SK-N-SH treated with all-trans-retinoic acid at 6 μM for 48 hours (cell line): Measurements from ENCODE around the gene SMYD3.

ENCODE experiments used
- BACH2 ChIP-seq: fragments of 250-450 bp; sonication (Bioruptor Pico); IDR thresholded peaks from 2 replicates; pipeline ENCODE4 v1.9.0; 2021; ENCODE audit warnings: mild to moderate bottlenecking, borderline replicate concordance
- CREB5 ChIP-seq: fragments of 250-450 bp; sonication (Bioruptor Pico); IDR thresholded peaks from 2 replicates; pipeline ENCODE4 v1.5.1; 2020; ENCODE audit warnings: low read depth, mild to moderate bottlenecking, moderate library complexity
- PATZ1 ChIP-seq: fragments of 250-450 bp; sonication (Bioruptor Pico); IDR thresholded peaks from 2 replicates; pipeline ENCODE4 v1.8.0; 2020; ENCODE audit warnings: mild to moderate bottlenecking, moderate library complexity, borderline replicate concordance
- SNAI2 ChIP-seq: fragments of 250-450 bp; sonication (Bioruptor Pico); IDR thresholded peaks from 2 replicates; pipeline ENCODE4 v1.5.0; 2020; ENCODE audit warnings: mild to moderate bottlenecking, moderate library complexity
- TSHZ2 ChIP-seq: fragments of 250-450 bp; sonication (Bioruptor Pico); IDR thresholded peaks from 2 replicates; pipeline ENCODE4 v1.5.0; 2020; ENCODE audit warnings: mild to moderate bottlenecking, moderate library complexity
- ZFP3 ChIP-seq: fragments of 250-450 bp; sonication (Bioruptor Pico); IDR thresholded peaks from 2 replicates; pipeline ENCODE4 v1.5.0; 2020; ENCODE audit warnings: mild to moderate bottlenecking, moderate library complexity
- ZNF8 ChIP-seq: fragments of 450-650 bp; formaldehyde crosslinking; IDR thresholded peaks from 2 replicates; pipeline ENCODE4 v1.5.0; 2020; ENCODE audit warnings: mild to moderate bottlenecking, moderate library complexity
- TF ChIP-seq, protein P1 (sequence below): fragments of 250-450 bp; sonication (Bioruptor Pico); IDR thresholded peaks from 2 replicates; pipeline ENCODE4 v1.5.1; 2021; ENCODE audit warnings: mild to moderate bottlenecking, moderate library complexity

GRCh38 chr1:246208105-246208504, 299.0 kb downstream of the SMYD3 start:
- TF ChIP-seq BACH2 (CRISPR knock-in tag) (no peak), CREB5 (no peak), ZFP3 (CRISPR knock-in tag) (no peak), PATZ1 (CRISPR knock-in tag) (no peak), TSHZ2 (CRISPR knock-in tag) (no peak), ZNF8 (no peak), SNAI2 (CRISPR knock-in tag) (no peak)
- TF ChIP-seq, protein P1, sequence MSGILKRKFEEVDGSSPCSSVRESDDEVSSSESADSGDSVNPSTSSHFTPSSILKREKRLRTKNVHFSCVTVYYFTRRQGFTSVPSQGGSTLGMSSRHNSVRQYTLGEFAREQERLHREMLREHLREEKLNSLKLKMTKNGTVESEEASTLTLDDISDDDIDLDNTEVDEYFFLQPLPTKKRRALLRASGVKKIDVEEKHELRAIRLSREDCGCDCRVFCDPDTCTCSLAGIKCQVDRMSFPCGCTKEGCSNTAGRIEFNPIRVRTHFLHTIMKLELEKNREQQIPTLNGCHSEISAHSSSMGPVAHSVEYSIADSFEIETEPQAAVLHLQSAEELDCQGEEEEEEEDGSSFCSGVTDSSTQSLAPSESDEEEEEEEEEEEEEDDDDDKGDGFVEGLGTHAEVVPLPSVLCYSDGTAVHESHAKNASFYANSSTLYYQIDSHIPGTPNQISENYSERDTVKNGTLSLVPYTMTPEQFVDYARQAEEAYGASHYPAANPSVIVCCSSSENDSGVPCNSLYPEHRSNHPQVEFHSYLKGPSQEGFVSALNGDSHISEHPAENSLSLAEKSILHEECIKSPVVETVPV (CRISPR knock-in tag): no peak
